CD4-positive, CD25-positive, alpha-beta regulatory T cell (primary cell): ENCODE results near the gene CTXND1. TPM values are rescaled to one million over a fixed set of nuclear protein-coding genes. Genes with fewer than 3 reads are reported as not detected.
A peak's percentile ranks its signal among the peaks of the same experiment; 100 is the strongest.

Source experiments
- ATAC-seq, 2 donors: fragments of 150-1000 bp; cut with Tn5 transposase; one replicate each; pipeline ENCODE4 v1.10.0; 2021; ENCODE audit warnings: low read depth in 2 of 2, moderate number of reproducible peaks in 2 of 2, moderate library complexity in 1 of 2
- DNase-seq, 3 donors: peaks; one replicate each; pipeline versions ENCODE4 v3.0.0 to v3.0.0-alpha.2; 2012 to 2022; ENCODE audit warnings: mixed read lengths in 1 of 3
- H3K27ac ChIP-seq: one replicate; pipeline ENCODE4 v1.7.0; 2013; ENCODE audit warnings: mild to moderate bottlenecking, low read length; ENCODE audit not compliant: insufficient read depth, poor library complexity, severe bottlenecking
- H3K27me3 ChIP-seq: one replicate; pipeline ENCODE4 v1.7.0; 2013; ENCODE audit warnings: low read length; ENCODE audit not compliant: control insufficient read depth, insufficient read depth
- H3K36me3 ChIP-seq: one replicate; pipeline ENCODE4 v1.7.0; 2013; ENCODE audit warnings: mild to moderate bottlenecking, low read length, moderate library complexity; ENCODE audit not compliant: control insufficient read depth, insufficient read depth
- H3K4me1 ChIP-seq: 2 replicates; pipeline ENCODE4 v1.7.0; 2013; ENCODE audit warnings: mild to moderate bottlenecking, low read length; ENCODE audit not compliant: insufficient read depth, control insufficient read depth, poor library complexity, severe bottlenecking
- H3K4me3 ChIP-seq: one replicate; pipeline ENCODE4 v1.7.0; 2013; ENCODE audit warnings: low read depth, mild to moderate bottlenecking, low read length, moderate library complexity
- H3K9me3 ChIP-seq, 2 experiments: 1 replicate in 1 of 2; 2 replicates in 1 of 2; pipeline ENCODE4 v1.7.0; 2013; ENCODE audit warnings: low read length in 2 of 2, mild to moderate bottlenecking in 1 of 2, moderate library complexity in 1 of 2; ENCODE audit not compliant: control insufficient read depth in 2 of 2
- H3K27ac Mint-ChIP-seq, 3 donors: one replicate each; pipeline ENCODE4 v1.8.0; 2020 to 2022; ENCODE audit warnings: mild to moderate bottlenecking in 3 of 3, mixed read lengths in 3 of 3, moderate library complexity in 2 of 3
- H3K27me3 Mint-ChIP-seq: one replicate; pipeline ENCODE4 v1.8.0; 2022; ENCODE audit warnings: mild to moderate bottlenecking, mixed read lengths
- H3K36me3 Mint-ChIP-seq: one replicate; pipeline ENCODE4 v1.8.0; 2020; ENCODE audit warnings: mixed read lengths
- H3K4me1 Mint-ChIP-seq, 4 donors: one replicate each; pipeline ENCODE4 v1.8.0; 2020 to 2022; ENCODE audit warnings: mixed read lengths in 4 of 4, mild to moderate bottlenecking in 1 of 4
- H3K4me3 Mint-ChIP-seq, 4 donors: one replicate each; pipeline ENCODE4 v1.8.0; 2020 to 2022; ENCODE audit warnings: mild to moderate bottlenecking in 4 of 4, mixed read lengths in 4 of 4, moderate library complexity in 3 of 4
- H3K9me3 Mint-ChIP-seq, 7 donors: one replicate each; pipeline ENCODE4 v1.8.0; 2020 to 2022; ENCODE audit warnings: mixed read lengths in 7 of 7, mild to moderate bottlenecking in 3 of 7, moderate library complexity in 2 of 7
- polyA plus RNA-seq, 4 donors: library from polyadenylated mRNA; unstranded; fragments of 300-500 nt; fragmentation: Illumina TruSeq; gene quantifications; one replicate each; pipeline ENCODE4 v1.2.3, GENCODE V29; 2021
- total RNA-seq: library from RNA; stranded (reverse); gene quantifications from one replicate; pipeline ENCODE4 v1.2.3, GENCODE V29; 2022

Gene CTXND1
- total and polyA plus RNA-seq, 5 donors from 2014 or later: not detected

GRCh38 chr15:80270472-80270871 lies 18.5 kb upstream of the CTXND1 start:
- H3K27me3 Mint-ChIP-seq: peaks cover 10% of the 10 kb centered on the region

DNA sequence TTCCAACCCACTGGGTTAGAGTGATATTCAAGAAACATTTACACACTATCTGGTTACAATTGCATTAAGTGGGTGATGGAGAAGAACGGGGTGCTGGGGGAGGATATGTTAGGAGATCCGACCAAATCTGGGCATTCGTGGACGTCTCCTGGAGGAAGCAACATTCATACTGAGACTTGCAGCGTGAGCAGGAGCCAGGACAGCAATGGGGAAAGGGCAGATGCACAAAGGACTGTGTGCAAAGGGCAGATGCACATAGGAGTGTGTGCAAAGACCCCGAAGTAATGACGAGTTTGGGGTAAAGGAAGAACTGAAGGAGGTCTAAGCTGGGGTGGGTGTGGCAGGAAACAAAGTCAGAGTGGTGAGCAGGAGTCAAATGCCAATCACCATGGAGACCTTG lies 16.1 kb upstream of the CTXND1 start:
- Histone ChIP-seq H3K4me3 (no peak overlapping the region), H3K4me1 (no peaks in the 10 kb centered on the region), H3K27ac (no peak overlapping the region), H3K9me3 (no peaks in the 10 kb centered on the region), H3K36me3 (no peaks in the 10 kb centered on the region), H3K27me3 (peaks cover 2% of the 10 kb centered on the region)
- Mint-ChIP-seq H3K27me3 (peaks cover 10% of the 10 kb centered on the region), H3K9me3 (peaks cover 0 to 4% (median 0%) of the 10 kb centered on the region in 7 donors), H3K4me1 (no peaks in the 10 kb centered on the region), H3K36me3 (no peaks in the 10 kb centered on the region), H3K4me3 (no peak overlapping the region), H3K27ac (no peak overlapping the region)
- ATAC-seq: no peak
- no peak for DNase-seq

More at GRCh38 chr15:80270472-80270871, 18.5 kb upstream of the CTXND1 start:
- no peak overlapping the region for H3K4me3 Mint-ChIP-seq
- H3K4me1 Mint-ChIP-seq: no peaks in the 10 kb centered on the region
- Histone ChIP-seq H3K27ac (no peak overlapping the region), H3K36me3 (no peaks in the 10 kb centered on the region), H3K9me3 (no peaks in the 10 kb centered on the region), H3K4me1 (no peaks in the 10 kb centered on the region), H3K27me3 (peaks cover 2% of the 10 kb centered on the region), H3K4me3 (no peak overlapping the region)
- no peak for DNase-seq
- no peaks in the 10 kb centered on the region for H3K36me3 Mint-ChIP-seq
- ATAC-seq: no peak
- H3K9me3 Mint-ChIP-seq: peaks cover 0 to 5% (median 0%) of the 10 kb centered on the region in 7 donors
- H3K27ac Mint-ChIP-seq: no peak overlapping the region

DNA sequence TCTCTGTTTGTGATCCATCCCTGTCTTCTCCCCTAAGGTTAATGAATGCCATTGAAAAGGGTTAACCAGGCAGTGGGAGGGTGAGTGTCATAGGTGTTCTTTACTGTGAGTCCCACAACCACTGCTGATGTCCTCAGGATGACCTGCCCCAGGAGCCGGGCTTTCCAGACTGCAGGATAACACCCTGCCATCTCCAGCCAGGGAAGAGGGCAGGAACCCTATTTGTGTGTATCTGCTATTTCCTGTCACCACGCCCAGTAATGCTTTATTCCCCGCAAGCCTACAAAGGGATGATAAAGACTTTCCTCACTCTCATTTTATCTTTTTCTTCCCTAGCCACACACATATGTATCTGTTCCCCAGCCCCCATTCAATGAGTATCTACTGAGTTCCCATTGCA lies 15.6 kb upstream of the CTXND1 start:
- Histone ChIP-seq H3K27ac (no peak overlapping the region), H3K36me3 (no peaks in the 10 kb centered on the region), H3K4me1 (no peaks in the 10 kb centered on the region), H3K27me3 (peaks cover 2% of the 10 kb centered on the region), H3K4me3 (no peak overlapping the region), H3K9me3 (no peaks in the 10 kb centered on the region)
- Mint-ChIP-seq H3K36me3 (no peaks in the 10 kb centered on the region), H3K4me1 (no peaks in the 10 kb centered on the region), H3K27me3 (peaks cover 12% of the 10 kb centered on the region), H3K4me3 (no peak overlapping the region), H3K27ac (no peak overlapping the region), H3K9me3 (peaks cover 0 to 6% (median 0%) of the 10 kb centered on the region in 7 donors)
- ATAC-seq (no peak), DNase-seq (no peak)

- H3K27ac ChIP-seq: no peak overlapping the region
Observed at GRCh38 chr15:80266745-80267144, 14.7 kb upstream of the CTXND1 start.

GRCh38 chr15:80266113-80266512 lies 14.1 kb upstream of the CTXND1 start:
- DNase-seq (no peak), ATAC-seq (no peak)
- H3K9me3 ChIP-seq: no peaks in the 10 kb centered on the region
- H3K4me1 Mint-ChIP-seq: no peaks in the 10 kb centered on the region
- H3K27me3 ChIP-seq: peaks cover 2% of the 10 kb centered on the region
- H3K9me3 Mint-ChIP-seq: peaks cover 0 to 8% (median 2%) of the 10 kb centered on the region in 7 donors
- no peak overlapping the region for H3K27ac Mint-ChIP-seq
- H3K27ac ChIP-seq: no peak overlapping the region
- H3K27me3 Mint-ChIP-seq: peaks cover 14% of the 10 kb centered on the region
- H3K36me3 ChIP-seq: no peaks in the 10 kb centered on the region
- no peak overlapping the region for H3K4me3 Mint-ChIP-seq
- H3K4me1 ChIP-seq: no peaks in the 10 kb centered on the region
- H3K36me3 Mint-ChIP-seq: no peaks in the 10 kb centered on the region
- no peak overlapping the region for H3K4me3 ChIP-seq

More at GRCh38 chr15:80266745-80267144, 14.7 kb upstream of the CTXND1 start:
- Mint-ChIP-seq H3K4me3 (no peak overlapping the region), H3K9me3 (peaks cover 0 to 6% (median 2%) of the 10 kb centered on the region in 7 donors), H3K27ac (no peak overlapping the region), H3K36me3 (no peaks in the 10 kb centered on the region), H3K4me1 (no peaks in the 10 kb centered on the region), H3K27me3 (peaks cover 14% of the 10 kb centered on the region)
- DNase-seq (no peak), ATAC-seq (no peak)
- Histone ChIP-seq H3K4me1 (no peaks in the 10 kb centered on the region), H3K9me3 (no peaks in the 10 kb centered on the region), H3K27me3 (peaks cover 2% of the 10 kb centered on the region), H3K36me3 (no peaks in the 10 kb centered on the region), H3K4me3 (no peak overlapping the region)

DNA sequence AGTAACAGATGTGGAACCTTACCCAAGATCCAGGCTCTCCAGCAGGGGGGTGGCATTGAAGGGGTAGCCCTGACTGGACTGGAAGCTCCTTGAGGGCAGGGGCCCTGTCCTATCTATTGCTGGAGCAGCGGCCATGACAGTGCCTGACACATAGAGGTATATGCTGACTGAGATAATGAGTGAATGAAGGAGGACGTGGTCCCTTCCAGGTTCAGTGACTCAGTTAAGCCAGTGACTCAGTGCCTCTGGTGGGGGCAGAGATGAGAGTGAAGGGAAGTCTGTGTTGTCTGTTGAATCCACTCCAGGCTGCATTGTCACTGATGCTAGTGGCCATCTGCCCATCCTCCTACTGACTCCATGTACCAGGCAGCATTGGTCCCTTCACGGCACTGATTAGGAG lies 13.0 kb upstream of the CTXND1 start:
- peaks cover 15% of the 10 kb centered on the region for H3K27me3 Mint-ChIP-seq
- H3K36me3 Mint-ChIP-seq: no peaks in the 10 kb centered on the region
- H3K4me3 Mint-ChIP-seq: no peak overlapping the region

DNA sequence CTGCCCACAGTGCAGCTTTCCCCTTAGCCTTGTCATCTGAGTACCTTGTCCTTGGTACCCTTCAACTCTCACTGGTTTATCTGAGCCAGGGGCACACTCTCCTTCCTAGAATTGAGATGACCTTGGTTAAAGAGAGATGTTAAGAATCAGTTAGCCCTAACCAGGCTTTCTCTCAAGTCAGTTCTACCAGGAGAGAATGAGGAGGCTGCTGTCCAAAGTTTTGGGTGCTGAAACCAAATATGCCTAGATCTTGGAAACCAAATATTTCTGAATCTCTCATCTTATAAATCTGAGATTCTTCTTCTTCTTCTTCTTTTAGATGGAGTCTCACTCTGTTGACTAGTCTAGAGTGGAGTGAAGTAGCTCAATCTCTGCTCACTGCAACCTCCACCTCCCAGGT lies 12.0 kb upstream of the CTXND1 start:
- no peak overlapping the region for H3K27ac ChIP-seq
- no peak for DNase-seq
- no peak overlapping the region for H3K4me3 ChIP-seq
- H3K9me3 ChIP-seq: no peaks in the 10 kb centered on the region
- peaks cover 2% of the 10 kb centered on the region for H3K27me3 ChIP-seq
- Mint-ChIP-seq H3K27ac (peak overlapping the region in 1 of 3 donors; percentile 9), H3K36me3 (no peaks in the 10 kb centered on the region), H3K4me1 (no peaks in the 10 kb centered on the region), H3K4me3 (no peak overlapping the region), H3K27me3 (peaks cover 21% of the 10 kb centered on the region), H3K9me3 (peaks cover 0 to 8% (median 2%) of the 10 kb centered on the region in 7 donors)
- no peak for ATAC-seq
- H3K4me1 ChIP-seq: no peaks in the 10 kb centered on the region
- H3K36me3 ChIP-seq: no peaks in the 10 kb centered on the region

More for the DNA sequence above, 13.0 kb upstream of the CTXND1 start:
- Histone ChIP-seq H3K27me3 (peaks cover 2% of the 10 kb centered on the region), H3K36me3 (no peaks in the 10 kb centered on the region), H3K4me3 (no peak overlapping the region), H3K9me3 (no peaks in the 10 kb centered on the region), H3K27ac (no peak overlapping the region), H3K4me1 (no peaks in the 10 kb centered on the region)
- no peak overlapping the region for H3K27ac Mint-ChIP-seq
- no peak for DNase-seq
- peaks cover 0 to 8% (median 2%) of the 10 kb centered on the region in 7 donors for H3K9me3 Mint-ChIP-seq
- H3K4me1 Mint-ChIP-seq: no peaks in the 10 kb centered on the region
- ATAC-seq: no peak

DNA sequence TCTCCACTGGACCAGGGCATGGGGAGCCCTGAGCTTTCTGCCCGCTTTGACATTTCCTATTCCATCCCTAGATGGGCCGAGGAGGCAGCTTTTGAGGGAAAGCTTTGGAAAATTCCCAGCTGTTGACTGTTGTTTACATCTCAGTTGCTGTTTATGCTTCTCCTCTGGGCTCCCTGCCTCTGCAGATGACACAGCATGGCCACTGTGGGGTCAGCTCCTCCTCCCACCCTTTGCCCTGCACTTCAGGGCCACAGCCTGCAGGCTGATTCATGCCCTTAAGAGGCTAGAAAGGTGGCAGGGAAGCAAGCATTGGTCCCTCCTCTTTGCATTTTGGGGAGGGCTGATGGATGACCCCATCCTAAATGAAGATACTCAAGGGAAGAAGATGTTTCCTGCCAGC lies 8.5 kb upstream of the CTXND1 start:
- Histone ChIP-seq H3K4me3 (no peak overlapping the region), H3K36me3 (no peaks in the 10 kb centered on the region), H3K9me3 (no peaks in the 10 kb centered on the region), H3K27me3 (peaks cover 2% of the 10 kb centered on the region), H3K27ac (no peak overlapping the region), H3K4me1 (no peaks in the 10 kb centered on the region)
- Mint-ChIP-seq H3K4me1 (no peaks in the 10 kb centered on the region), H3K27ac (no peak overlapping the region), H3K36me3 (no peaks in the 10 kb centered on the region), H3K9me3 (peaks cover 0 to 9% (median 2%) of the 10 kb centered on the region in 7 donors), H3K27me3 (peaks cover 33% of the 10 kb centered on the region), H3K4me3 (no peak overlapping the region)
- ATAC-seq: no peak
- DNase-seq: no peak
